Measurements from ENCODE around the gene CEP55. TPM values are rescaled to one million over a fixed set of nuclear protein-coding genes. Genes with fewer than 3 reads are reported as not detected.
"Not testable (repeated sequence)": the region's sequence is repeated elsewhere in the genome, so short reads cannot be mapped to it uniquely, and the experiment has no call there.

The CEP55 gene
- total RNA-seq, 4 donors from 2014 or later, result 1.1 to 13.1 (median 4.3) TPM; not detected in 1

DNA sequence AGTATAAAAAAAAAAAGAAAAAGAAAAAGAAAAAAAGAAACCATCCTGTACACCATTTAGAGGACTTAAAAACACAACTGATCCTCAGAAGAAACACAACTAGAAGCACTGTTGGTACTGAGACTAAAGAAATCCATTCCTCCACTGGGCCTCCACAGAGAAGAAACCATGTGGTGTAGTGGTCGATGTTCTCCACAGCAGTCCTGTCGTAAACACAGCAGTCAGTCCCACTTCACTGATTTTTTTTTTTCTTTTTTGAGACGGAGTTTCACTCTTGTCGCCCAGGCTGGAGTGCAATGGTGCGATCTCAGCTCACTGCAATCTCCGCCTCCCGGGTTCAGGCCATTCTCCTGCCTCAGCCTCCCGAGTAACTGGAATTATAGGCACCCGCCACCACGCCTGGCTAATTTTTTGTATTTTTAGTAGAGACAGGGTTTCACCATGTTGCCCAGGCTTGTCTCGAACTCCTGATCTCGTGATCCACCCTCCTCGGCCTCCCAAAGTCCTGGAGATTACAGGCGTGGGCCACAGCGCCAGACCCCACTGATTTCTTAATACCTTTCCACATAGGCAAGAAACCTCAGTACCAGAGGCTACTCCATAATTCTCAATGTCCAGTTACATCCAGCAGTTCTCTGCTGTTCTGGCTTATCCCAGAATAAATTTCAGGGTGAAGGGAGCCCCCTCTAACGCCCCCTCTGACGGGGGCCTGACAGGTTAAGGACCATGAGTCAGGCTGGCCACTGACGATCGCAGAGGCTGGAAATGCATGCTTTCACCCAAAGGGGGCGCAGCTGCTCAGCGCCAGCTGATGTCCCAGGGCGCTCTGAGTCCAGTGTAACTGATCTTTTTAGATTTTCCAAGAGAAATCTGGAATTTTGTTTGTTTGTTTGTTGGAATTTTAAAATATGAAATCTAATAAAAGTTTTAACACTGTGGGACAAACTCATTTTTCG, 45.3 kb downstream of the CEP55 start:
- in situ Hi-C loops (cut with MboI; ENCODE audit: low pct_ligation_motif_present in 1 of 4, low pct_unique_long_range_greater_than_20kb in 1 of 4, low sequenced_read_pairs in 3 of 4), result loop anchor here in 1 of 4 donors (10.0 kb wide), 1 partner anchor 133 kb away; no protein-coding TSS in a partner anchor
- TF ChIP-seq POLR2A (IDR thresholded peaks at IDR 0.05) (no peak), POLR2AphosphoS5 (IDR thresholded peaks at IDR 0.05) (no peak), EP300 (IDR thresholded peaks at IDR 0.05; ENCODE audit: low read depth) (no peak)
- TF ChIP-seq, protein P1, sequence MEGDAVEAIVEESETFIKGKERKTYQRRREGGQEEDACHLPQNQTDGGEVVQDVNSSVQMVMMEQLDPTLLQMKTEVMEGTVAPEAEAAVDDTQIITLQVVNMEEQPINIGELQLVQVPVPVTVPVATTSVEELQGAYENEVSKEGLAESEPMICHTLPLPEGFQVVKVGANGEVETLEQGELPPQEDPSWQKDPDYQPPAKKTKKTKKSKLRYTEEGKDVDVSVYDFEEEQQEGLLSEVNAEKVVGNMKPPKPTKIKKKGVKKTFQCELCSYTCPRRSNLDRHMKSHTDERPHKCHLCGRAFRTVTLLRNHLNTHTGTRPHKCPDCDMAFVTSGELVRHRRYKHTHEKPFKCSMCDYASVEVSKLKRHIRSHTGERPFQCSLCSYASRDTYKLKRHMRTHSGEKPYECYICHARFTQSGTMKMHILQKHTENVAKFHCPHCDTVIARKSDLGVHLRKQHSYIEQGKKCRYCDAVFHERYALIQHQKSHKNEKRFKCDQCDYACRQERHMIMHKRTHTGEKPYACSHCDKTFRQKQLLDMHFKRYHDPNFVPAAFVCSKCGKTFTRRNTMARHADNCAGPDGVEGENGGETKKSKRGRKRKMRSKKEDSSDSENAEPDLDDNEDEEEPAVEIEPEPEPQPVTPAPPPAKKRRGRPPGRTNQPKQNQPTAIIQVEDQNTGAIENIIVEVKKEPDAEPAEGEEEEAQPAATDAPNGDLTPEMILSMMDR (IDR thresholded peaks at IDR 0.05), result peak; percentile 80 to 85 (median 85)
- Histone ChIP-seq H3K9me3 (no peaks in the 10 kb centered on the region), H3K27me3 (no peaks in the 10 kb centered on the region), H3K27ac (peak overlapping the region; percentile 8 to 56 (median 42)), H3K4me3 (peak overlapping the region in 2 of 4 donors; percentile 8 to 36), H3K36me3 (no peaks in the 10 kb centered on the region), H3K4me1 (peaks cover 0 to 13% (median 3%) of the 10 kb centered on the region in 4 donors)
- DNase-seq, result peak; percentile 66
- 52 to 66% methylated on average over 6 to 23 of the region's 23 CpGs for WGBS, 2 donors (ENCODE audit: low coverage in 1 of 2)
- intact Hi-C loops (cut with DNase I; ENCODE audit: low total_unique reads), result no loop called here

DNA sequence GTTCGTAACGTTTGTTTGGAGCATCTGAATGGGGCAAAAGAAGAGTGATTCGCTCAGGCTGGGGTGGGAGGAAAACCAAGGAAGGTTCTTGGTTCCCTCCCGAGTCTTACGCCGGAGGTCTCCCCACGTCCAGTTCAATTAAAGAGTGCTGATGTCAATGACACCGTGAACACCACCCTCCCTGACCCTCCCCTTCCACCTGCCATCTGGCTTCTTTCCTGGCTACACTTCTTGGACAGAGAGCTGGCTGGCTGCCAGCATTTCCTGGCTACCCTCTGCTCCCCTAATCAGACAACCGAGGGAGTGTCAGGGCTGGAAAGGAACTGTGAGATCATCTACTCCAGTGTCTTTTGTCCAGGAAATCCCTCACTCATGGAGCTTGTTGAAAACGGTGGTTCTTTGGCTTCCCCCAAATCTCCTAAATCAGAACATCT, 46.0 kb downstream of the CEP55 start:
- H3K4me3 ChIP-seq, result peak overlapping the region in 2 of 4 donors; percentile 8 to 36
- H3K36me3 ChIP-seq, result no peaks in the 10 kb centered on the region
- in situ Hi-C loops (cut with MboI; ENCODE audit: low pct_ligation_motif_present in 1 of 4, low pct_unique_long_range_greater_than_20kb in 1 of 4, low sequenced_read_pairs in 3 of 4) (loop anchor here in 1 of 4 donors (10.0 kb wide), 1 partner anchor 132 kb away; no protein-coding TSS in a partner anchor), intact Hi-C loops (cut with DNase I; ENCODE audit: low total_unique reads) (no loop called here)
- no peaks in the 10 kb centered on the region for H3K27me3 ChIP-seq
- WGBS, 2 donors (ENCODE audit: low coverage in 1 of 2), result 5 to 16% methylated on average over 5 to 10 of the region's 10 CpGs
- peak; percentile 80 for DNase-seq
- H3K4me1 ChIP-seq, result peaks cover 0 to 13% (median 3%) of the 10 kb centered on the region in 4 donors
- H3K9me3 ChIP-seq, result no peaks in the 10 kb centered on the region
- H3K27ac ChIP-seq, result peak overlapping the region; percentile 8 to 56 (median 42)
- TF ChIP-seq POLR2A (IDR thresholded peaks at IDR 0.05), result no peak
- TF ChIP-seq EP300 (IDR thresholded peaks at IDR 0.05; ENCODE audit: low read depth), result no peak
- TF ChIP-seq POLR2AphosphoS5 (IDR thresholded peaks at IDR 0.05), result peak in 2 of 3 donors; percentile 50 to 71
- TF ChIP-seq, protein P1 (IDR thresholded peaks at IDR 0.05), result peak in 1 of 5 experiments; percentile 27

DNA sequence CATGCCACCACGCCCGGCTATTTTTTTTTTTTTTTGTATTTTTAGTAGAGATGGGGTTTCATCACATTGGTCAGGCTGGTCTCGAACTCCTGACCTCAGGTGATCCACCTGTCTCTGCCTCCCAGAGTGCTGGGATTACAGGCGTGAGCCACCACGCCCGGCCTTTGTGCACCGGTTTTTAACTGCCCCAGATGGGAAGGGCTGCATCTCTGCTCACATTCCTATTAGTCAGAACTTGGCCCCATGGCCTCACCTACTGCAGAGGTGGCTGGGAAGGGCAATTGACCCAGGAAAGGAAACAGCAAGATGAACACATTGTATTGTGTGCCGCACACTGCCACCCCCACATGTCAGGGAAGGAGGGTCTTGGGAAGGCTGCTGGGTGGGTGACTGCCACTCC, 50.6 kb downstream of the CEP55 start:
- peak; percentile 44 for DNase-seq
- H3K9me3 ChIP-seq; intact Hi-C loops (cut with DNase I; ENCODE audit: low total_unique reads); H3K4me3 ChIP-seq; H3K27ac ChIP-seq; H3K27me3 ChIP-seq; H3K36me3 ChIP-seq: not testable (repeated sequence)
- peaks cover 0 to 24% (median 13%) of the 10 kb centered on the region in 4 donors for H3K4me1 ChIP-seq
- in situ Hi-C loops (cut with MboI; ENCODE audit: low pct_ligation_motif_present in 1 of 4, low pct_unique_long_range_greater_than_20kb in 1 of 4, low sequenced_read_pairs in 3 of 4), result loop anchor here in 1 of 4 donors (10.0 kb wide), 1 partner anchor 128 kb away; no protein-coding TSS in a partner anchor
- WGBS, 2 donors (ENCODE audit: low coverage in 1 of 2), result 75 to 92% methylated on average over 2 to 8 of the region's 8 CpGs

DNA sequence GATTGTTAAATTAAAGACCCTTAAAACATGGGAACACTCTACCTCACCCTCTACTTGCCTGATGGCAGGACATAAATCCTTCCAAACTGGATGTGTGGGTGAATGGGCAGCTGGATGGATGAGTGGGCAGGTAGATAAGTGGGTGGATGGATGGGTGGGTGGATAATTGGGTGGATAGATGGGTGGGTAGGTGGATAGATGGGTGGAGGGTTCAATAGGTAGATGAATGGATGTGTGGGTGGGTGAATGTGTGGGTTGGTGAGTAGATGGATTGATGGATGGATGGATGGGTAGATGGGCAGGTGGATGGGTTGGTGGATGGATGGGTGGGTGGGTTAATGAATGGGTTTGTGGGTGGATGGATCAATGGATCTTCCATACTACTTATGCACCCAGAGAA, 51.1 kb downstream of the CEP55 start:
- Histone ChIP-seq H3K27ac (peak overlapping the region in 2 of 4 donors; percentile 66 to 79), H3K4me1 (peaks cover 0 to 18% (median 12%) of the 10 kb centered on the region in 4 donors), H3K9me3 (no peaks in the 10 kb centered on the region), H3K4me3 (no peak overlapping the region), H3K27me3 (no peaks in the 10 kb centered on the region), H3K36me3 (no peaks in the 10 kb centered on the region)
- in situ Hi-C loops (cut with MboI; ENCODE audit: low pct_ligation_motif_present in 1 of 4, low pct_unique_long_range_greater_than_20kb in 1 of 4, low sequenced_read_pairs in 3 of 4) (loop anchor here in 1 of 4 donors (10.0 kb wide), 1 partner anchor 127 kb away; no protein-coding TSS in a partner anchor), intact Hi-C loops (cut with DNase I; ENCODE audit: low total_unique reads) (no loop called here)
- TF ChIP-seq POLR2A (IDR thresholded peaks at IDR 0.05) (no peak), POLR2AphosphoS5 (IDR thresholded peaks at IDR 0.05) (no peak), EP300 (IDR thresholded peaks at IDR 0.05; ENCODE audit: low read depth) (no peak)
- TF ChIP-seq, protein P1 (IDR thresholded peaks at IDR 0.05), result no peak
- no peak for DNase-seq

All from transverse colon (tissue), 4 donors.